GM12874 (cell line): Measurements from ENCODE around the gene CD63.
A peak's percentile ranks its signal among the peaks of the same experiment; 100 is the strongest.

Experiments used
- TF ChIP-seq, protein P1 (sequence below): IDR thresholded peaks from 2 replicates; pipeline ENCODE4 v1.5.1; 2011; ENCODE audit warnings: low read depth, mild to moderate bottlenecking, control low read depth, low read length, moderate library complexity; ENCODE audit not compliant: insufficient read depth

The CD63 gene

DNA sequence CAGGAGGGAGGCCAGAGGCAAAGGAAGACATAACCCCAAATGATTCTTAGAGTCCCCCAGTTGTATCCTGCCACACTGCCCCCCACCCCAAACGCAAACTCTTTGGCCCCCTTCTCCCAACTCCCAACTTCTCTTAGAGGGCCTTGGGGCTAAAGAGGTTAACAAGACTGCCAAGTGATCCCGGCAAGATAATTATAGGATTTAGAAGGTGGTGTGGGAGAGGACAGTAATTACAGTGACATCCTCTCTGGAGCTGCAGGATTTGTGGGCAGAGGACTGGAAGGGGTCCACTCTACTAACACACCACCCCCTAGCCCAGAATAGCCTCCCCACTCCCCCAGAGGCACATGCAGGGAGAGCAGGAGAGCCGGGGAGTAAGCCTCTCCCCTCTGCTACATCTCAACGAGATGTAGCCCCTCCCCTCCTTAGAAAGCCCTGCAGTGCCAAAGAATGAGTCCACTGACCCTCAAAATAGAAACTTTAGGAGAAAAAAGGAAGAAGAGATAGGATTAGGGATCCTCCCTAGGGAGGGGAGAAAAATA lies 8.8 kb upstream of the CD63 start:
- TF ChIP-seq, protein P1, sequence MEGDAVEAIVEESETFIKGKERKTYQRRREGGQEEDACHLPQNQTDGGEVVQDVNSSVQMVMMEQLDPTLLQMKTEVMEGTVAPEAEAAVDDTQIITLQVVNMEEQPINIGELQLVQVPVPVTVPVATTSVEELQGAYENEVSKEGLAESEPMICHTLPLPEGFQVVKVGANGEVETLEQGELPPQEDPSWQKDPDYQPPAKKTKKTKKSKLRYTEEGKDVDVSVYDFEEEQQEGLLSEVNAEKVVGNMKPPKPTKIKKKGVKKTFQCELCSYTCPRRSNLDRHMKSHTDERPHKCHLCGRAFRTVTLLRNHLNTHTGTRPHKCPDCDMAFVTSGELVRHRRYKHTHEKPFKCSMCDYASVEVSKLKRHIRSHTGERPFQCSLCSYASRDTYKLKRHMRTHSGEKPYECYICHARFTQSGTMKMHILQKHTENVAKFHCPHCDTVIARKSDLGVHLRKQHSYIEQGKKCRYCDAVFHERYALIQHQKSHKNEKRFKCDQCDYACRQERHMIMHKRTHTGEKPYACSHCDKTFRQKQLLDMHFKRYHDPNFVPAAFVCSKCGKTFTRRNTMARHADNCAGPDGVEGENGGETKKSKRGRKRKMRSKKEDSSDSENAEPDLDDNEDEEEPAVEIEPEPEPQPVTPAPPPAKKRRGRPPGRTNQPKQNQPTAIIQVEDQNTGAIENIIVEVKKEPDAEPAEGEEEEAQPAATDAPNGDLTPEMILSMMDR = no peak

DNA sequence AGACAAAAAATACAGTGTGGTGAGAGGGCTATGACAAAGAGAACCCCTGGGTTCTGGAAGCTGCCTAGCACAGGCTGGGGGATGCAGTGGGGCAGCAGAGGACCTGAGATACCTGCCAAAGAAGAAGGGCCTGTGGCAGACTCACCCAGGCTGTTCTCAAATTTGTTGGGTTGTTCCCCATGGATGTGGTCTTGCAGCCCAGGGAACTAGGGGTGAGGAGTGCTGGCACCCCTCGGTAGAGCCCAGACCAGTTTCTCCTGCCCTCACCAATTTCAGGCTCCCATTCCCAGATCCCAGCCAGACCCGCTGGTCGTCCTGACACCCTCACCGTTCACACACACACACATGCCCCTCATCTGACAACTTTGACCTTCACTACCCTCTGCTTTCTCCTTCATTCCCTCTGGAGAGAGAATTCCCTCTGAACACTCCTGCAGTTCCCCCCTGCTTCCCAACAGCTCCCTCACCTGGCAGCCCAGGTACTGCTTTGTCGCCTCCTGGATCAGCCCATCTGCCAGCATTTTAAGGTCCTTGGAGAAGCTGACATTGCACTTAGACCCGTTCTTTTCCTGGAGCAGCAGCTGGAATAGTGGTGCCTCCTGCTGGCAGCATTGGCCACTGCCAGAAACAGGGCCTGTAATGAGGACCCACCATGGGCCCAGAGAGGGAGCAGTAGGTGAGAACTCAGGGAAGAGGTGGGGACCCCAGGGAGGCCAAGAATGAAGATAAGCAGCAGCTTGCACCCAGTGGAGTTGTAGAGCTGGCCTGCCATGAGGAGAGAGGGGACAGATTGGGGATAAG lies 8.2 kb upstream of the CD63 start:
- TF ChIP-seq, protein P1 = peak; percentile 77

DNA sequence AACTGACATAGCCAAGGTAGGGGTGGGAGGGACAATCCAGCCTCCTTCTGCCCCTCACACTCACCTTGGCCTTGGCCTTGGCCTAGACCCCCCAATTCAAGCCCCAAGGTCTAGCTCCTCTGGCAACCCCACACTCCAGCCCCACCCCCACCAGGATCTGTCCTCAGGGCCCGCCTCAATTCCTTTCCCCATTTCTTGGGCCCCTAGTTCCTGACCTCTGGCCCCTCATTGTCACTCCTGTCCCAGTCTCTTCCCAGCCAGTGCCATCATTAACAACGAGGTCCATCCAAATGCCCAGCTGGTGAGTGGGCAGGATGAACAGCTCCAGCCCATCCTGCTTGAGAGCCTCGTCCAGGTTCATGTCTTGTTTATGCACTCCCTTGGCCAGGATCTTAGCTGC lies 7.3 kb upstream of the CD63 start:
- TF ChIP-seq, protein P1 = no peak

DNA sequence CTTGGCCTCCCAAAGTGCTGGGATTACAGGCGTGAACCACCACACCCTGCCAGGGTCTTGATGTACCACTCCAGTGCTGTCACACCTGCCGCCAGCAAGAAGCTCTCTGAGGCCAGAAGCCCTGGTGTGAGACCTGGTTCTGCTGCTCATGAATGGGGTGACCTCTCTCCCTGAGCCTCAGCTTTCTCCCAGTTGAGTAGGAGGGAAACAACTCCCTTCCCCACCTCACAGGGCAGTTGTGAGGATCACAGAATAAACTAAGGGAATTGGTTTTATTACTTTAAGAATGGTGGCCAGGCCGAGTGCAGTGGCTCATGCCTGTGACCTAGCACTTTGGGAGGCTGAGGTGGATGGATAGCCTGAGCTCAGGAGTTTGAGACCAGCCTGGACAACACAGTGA lies 5.8 kb upstream of the CD63 start:
- TF ChIP-seq, protein P1 = no peak

DNA sequence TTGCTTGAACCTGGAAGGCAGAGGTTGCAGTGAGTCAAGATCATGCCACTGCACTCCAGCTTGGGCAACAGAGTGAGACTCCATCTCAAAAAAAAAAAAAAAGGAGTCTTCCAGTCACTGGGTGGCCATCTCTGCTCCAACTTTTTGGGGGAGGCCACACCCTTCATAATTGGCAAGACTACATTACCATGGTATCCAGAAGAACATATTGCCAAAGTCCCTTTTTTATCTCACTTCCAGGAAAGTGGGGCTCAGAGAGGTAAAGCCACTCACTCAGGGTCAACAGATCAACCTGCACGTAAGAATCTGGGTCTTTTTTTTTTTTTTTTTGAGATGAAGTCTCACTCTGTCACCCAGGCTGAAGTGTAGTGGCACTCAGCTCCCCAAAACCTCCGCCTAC lies 5.0 kb upstream of the CD63 start:
- TF ChIP-seq, protein P1 = no peak

DNA sequence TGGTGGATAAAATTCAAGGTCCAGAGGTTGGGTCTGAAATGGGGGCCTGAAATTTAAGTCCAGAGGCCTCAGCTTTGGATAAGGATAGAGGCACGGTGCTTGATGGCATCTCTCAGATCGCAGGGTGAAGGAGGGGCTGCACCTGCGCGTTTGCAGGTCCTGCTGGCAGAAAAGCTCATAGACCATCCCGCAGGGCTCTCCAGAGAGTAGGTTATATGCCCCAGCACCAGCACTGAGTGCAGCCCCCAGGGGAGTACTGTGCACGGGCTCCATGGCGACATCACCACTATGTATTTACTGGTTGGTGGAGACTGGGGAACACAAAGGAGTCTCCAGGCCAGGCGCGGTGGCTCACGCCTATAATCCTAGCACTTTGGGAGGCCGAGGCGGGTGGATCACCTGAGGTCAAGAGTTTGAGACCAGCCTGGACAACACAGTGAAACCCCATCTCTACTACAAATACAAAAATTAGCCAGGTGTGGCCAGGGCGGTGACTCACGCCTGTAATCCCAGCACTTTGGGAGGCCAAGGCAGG lies 4.3 kb upstream of the CD63 start:
- TF ChIP-seq, protein P1 = no peak

DNA sequence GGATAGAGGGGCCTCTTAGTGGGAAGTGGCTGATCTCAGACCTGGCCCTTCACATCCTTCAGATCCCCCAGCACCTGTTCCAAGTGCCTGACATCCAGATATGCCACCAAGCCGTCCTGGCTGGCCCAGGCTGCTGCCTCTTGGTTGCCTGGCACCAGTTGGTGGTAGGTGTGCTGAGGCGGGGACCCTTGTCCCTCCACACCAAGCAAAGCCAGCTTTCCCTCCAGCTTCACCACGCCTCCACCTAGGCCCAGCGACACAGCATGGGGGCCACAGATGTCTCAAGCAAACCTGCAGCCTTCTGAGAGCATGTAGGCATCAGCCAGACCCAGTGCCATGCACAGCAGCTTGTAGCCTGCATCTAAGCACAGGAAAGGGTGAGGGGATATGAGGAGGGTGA lies 3.5 kb upstream of the CD63 start:
- TF ChIP-seq, protein P1 = no peak
